Hepatocyte (in vitro differentiated cells): Measurements from ENCODE around the gene TLR7. TPM values are rescaled to one million over a fixed set of nuclear protein-coding genes. Genes with fewer than 3 reads are reported as not detected.

Experiments
- DNase-seq: peaks from one replicate; pipeline ENCODE4 v3.0.0-alpha.2; 2016; ENCODE audit warnings: low spot score
- H2AFZ ChIP-seq: fragments of 200-600 bp; sonication (generic); 2 replicates; pipeline ENCODE4 v1.6.0; 2016; ENCODE audit warnings: antibody characterized with exemption, mild to moderate bottlenecking
- H3K27ac ChIP-seq: fragments of 200-600 bp; sonication (generic); 2 replicates; pipeline ENCODE4 v1.5.1; 2016; ENCODE audit warnings: mild to moderate bottlenecking
- H3K27me3 ChIP-seq: fragments of 200-600 bp; sonication (generic); 2 replicates; pipeline ENCODE4 v1.6.1; 2016
- H3K36me3 ChIP-seq: fragments of 200-600 bp; sonication (generic); replicated peaks from 2 replicates; pipeline ENCODE4 v1.5.1; 2016; ENCODE audit warnings: low read depth; ENCODE audit not compliant: insufficient read depth
- H3K4me1 ChIP-seq: fragments of 200-600 bp; sonication (generic); 2 replicates; pipeline ENCODE4 v1.5.1; 2016; ENCODE audit warnings: mild to moderate bottlenecking, moderate library complexity; ENCODE audit not compliant: insufficient read depth
- H3K4me2 ChIP-seq: fragments of 200-600 bp; sonication (generic); 2 replicates; pipeline ENCODE4 v1.6.0; 2016
- H3K4me3 ChIP-seq: fragments of 200-600 bp; sonication (generic); 2 replicates; pipeline ENCODE4 v1.5.1; 2016; ENCODE audit warnings: mild to moderate bottlenecking
- H3K79me2 ChIP-seq: fragments of 200-600 bp; sonication (generic); 2 replicates; pipeline ENCODE4 v1.6.0; 2017; ENCODE audit warnings: mild to moderate bottlenecking
- H3K9me2 ChIP-seq: fragments of 200-600 bp; sonication (generic); replicated peaks from 2 replicates; pipeline ENCODE4 v1.6.0; 2017; ENCODE audit warnings: mild to moderate bottlenecking; ENCODE audit not compliant: insufficient read depth
- H3K9me3 ChIP-seq: fragments of 200-600 bp; sonication (generic); 2 replicates; pipeline ENCODE4 v1.5.1; 2016; ENCODE audit warnings: low read depth, mild to moderate bottlenecking
- H4K20me1 ChIP-seq: fragments of 200-600 bp; sonication (generic); 2 replicates; pipeline ENCODE4 v1.6.0; 2016; ENCODE audit warnings: mild to moderate bottlenecking; ENCODE audit not compliant: insufficient read depth, poor library complexity, severe bottlenecking
- EZH2 ChIP-seq: fragments of 200-600 bp; sonication (generic); IDR thresholded peaks from 2 replicates; pipeline ENCODE4 v1.6.1; 2016; ENCODE audit warnings: antibody characterized with exemption, mild to moderate bottlenecking, borderline replicate concordance
- EZH2phosphoT487 ChIP-seq: fragments of 200-600 bp; sonication (generic); IDR thresholded peaks from one replicate; pipeline ENCODE4 v1.6.1; 2018; ENCODE audit warnings: antibody characterized with exemption, mild to moderate bottlenecking, low read depth, moderate library complexity; ENCODE audit not compliant: unreplicated experiment, severe bottlenecking
- WGBS: methylation state at CpG from one replicate; pipeline ENCODE4 v1.1.6; 2016; ENCODE audit warnings: low lambda C conversion rate; ENCODE audit errors: missing lambda C conversion rate; 5-methylcytosine and 5-hydroxymethylcytosine counted together
- polyA plus RNA-seq: library from polyadenylated mRNA; unstranded; fragments of >200 nt; fragmentation: Nextera tagmentation; extraction: Ambion mirVana; gene quantifications from 2 replicates; pipeline ENCODE4 v1.2.1, GENCODE V29; 2016
- total RNA-seq: library from RNA; depleted of rRNA; stranded (reverse); fragments of >200 nt; gene quantifications from 2 replicates; pipeline ENCODE4 v1.2.3, GENCODE V29; 2014
- TF ChIP-seq, protein P1 (sequence below): fragments of 200-600 bp; sonication (generic); IDR thresholded peaks from 2 replicates; pipeline ENCODE4 v1.5.1; 2016; ENCODE audit warnings: antibody characterized with exemption, mild to moderate bottlenecking; ENCODE audit not compliant: poor library complexity

Gene TLR7
- total and polyA plus RNA-seq, 2 experiments from 2014 or later = 0.60 TPM; not detected in 1

DNA sequence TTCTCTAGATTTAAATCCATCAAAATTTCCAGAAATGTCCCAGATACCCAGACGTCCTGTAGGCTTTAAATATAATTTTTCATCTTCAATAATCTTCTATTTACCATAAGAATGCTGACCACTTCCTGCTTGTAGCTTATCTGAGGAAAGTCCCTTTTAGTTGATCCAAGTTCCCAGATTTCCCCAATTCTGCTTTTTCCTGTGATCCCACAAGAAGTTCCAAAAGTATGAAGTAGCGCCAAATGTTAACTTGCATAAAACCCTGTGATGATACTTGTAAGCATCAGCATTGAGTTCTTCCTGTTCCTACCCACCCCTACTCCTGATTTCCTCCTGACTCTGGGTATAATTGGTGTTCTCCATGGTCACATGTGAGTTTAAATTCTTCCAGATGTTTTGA, 29.0 kb downstream of the TLR7 start:
- H3K79me2 ChIP-seq = no peaks in the 10 kb centered on the region
- no peaks in the 10 kb centered on the region for H3K9me3 ChIP-seq
- H3K4me3 ChIP-seq = no peak overlapping the region
- no peaks in the 10 kb centered on the region for H4K20me1 ChIP-seq
- no peak overlapping the region for H3K27ac ChIP-seq
- H3K27me3 ChIP-seq = no peaks in the 10 kb centered on the region
- no peak overlapping the region for H2AFZ ChIP-seq
- H3K36me3 ChIP-seq = no peaks in the 10 kb centered on the region
- WGBS = 72% methylated on average over 2 of the region's 2 CpGs
- DNase-seq = no peak
- TF ChIP-seq EZH2phosphoT487 = no peak
- no peak for TF ChIP-seq EZH2
- TF ChIP-seq, protein P1, sequence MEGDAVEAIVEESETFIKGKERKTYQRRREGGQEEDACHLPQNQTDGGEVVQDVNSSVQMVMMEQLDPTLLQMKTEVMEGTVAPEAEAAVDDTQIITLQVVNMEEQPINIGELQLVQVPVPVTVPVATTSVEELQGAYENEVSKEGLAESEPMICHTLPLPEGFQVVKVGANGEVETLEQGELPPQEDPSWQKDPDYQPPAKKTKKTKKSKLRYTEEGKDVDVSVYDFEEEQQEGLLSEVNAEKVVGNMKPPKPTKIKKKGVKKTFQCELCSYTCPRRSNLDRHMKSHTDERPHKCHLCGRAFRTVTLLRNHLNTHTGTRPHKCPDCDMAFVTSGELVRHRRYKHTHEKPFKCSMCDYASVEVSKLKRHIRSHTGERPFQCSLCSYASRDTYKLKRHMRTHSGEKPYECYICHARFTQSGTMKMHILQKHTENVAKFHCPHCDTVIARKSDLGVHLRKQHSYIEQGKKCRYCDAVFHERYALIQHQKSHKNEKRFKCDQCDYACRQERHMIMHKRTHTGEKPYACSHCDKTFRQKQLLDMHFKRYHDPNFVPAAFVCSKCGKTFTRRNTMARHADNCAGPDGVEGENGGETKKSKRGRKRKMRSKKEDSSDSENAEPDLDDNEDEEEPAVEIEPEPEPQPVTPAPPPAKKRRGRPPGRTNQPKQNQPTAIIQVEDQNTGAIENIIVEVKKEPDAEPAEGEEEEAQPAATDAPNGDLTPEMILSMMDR = no peak
- no peak overlapping the region for H3K4me2 ChIP-seq
- no peaks in the 10 kb centered on the region for H3K9me2 ChIP-seq
- H3K4me1 ChIP-seq = no peaks in the 10 kb centered on the region

DNA sequence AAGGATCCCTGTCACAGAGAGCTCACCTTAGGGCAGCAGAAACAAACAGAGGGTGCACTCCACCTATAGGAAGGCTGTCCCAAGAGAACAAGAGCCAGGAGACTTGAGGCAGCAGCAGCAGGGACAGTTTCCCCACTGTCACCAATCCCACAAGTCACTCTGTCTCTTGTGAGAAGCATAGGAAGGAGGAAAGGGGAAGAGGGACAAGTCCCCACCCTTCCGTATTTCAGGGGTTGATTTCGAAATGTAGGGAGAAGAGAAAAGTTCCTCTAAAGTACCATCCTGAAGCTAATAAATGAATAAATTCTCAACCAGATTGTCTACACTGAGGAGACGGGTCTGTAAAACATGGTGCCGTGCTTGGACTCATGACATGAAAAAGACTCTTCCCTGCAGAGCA, 30.1 kb downstream of the TLR7 start:
- Histone ChIP-seq H3K79me2 (no peaks in the 10 kb centered on the region), H3K27me3 (no peaks in the 10 kb centered on the region), H4K20me1 (no peaks in the 10 kb centered on the region), H3K4me2 (no peak overlapping the region), H3K9me2 (no peaks in the 10 kb centered on the region), H3K4me1 (no peaks in the 10 kb centered on the region), H3K36me3 (no peaks in the 10 kb centered on the region), H3K27ac (no peak overlapping the region), H2AFZ (no peak overlapping the region), H3K4me3 (no peak overlapping the region), H3K9me3 (no peaks in the 10 kb centered on the region)
- no peak for DNase-seq
- 88% methylated on average over 4 of the region's 4 CpGs for WGBS
- TF ChIP-seq EZH2 (no peak), EZH2phosphoT487 (no peak)

DNA sequence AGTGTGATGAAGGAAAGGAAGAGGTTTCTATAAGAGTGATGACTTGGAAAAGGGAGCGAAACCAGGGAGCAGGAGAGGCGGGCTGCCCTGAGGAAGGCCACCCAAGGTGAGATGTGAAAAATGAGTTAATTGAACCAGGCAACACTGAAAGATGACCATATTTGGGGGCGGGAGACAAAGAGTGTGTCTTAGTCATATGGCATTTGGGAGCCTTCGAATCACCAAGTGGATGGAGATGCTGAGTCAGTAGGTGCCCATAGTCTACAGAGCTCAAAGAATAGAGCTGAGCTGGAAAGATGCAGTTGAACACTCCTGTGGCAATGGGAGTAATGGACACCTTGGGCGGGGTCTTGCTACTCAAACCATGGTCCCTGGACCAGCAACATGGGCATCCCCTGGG, 31.2 kb downstream of the TLR7 start:
- no peak for DNase-seq
- Histone ChIP-seq H3K4me1 (no peaks in the 10 kb centered on the region), H3K27ac (no peak overlapping the region), H3K4me2 (no peak overlapping the region), H3K79me2 (no peaks in the 10 kb centered on the region), H3K9me3 (no peaks in the 10 kb centered on the region), H3K27me3 (no peaks in the 10 kb centered on the region), H3K9me2 (no peaks in the 10 kb centered on the region), H3K36me3 (no peaks in the 10 kb centered on the region), H3K4me3 (no peak overlapping the region), H4K20me1 (no peaks in the 10 kb centered on the region), H2AFZ (no peak overlapping the region)
- WGBS = 89% methylated on average over 5 of the region's 5 CpGs
- TF ChIP-seq EZH2 (no peak), EZH2phosphoT487 (no peak)
- TF ChIP-seq, protein P1 = no peak

DNA sequence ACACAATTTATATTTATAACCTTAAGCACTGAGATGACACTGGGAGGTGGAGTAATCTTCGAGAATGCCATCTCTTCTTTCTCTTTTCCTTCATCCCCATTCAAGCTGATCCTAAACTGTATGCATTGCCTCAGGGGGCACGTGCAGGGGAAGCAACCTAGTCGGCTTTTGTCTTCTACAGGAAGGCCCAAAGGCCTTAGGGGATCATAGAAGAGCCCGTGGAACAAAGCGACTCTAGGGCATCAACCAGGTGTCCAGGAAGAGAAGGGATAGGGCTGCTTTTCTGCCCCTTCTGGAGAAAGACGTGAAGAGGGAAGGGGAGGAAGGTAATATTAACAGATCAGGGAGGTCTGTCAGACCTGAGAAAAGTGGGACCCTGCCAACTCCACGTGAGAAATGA, 32.6 kb downstream of the TLR7 start:
- H3K4me2 ChIP-seq = no peak overlapping the region
- no peaks in the 10 kb centered on the region for H3K9me2 ChIP-seq
- no peaks in the 10 kb centered on the region for H3K4me1 ChIP-seq
- no peak overlapping the region for H2AFZ ChIP-seq
- DNase-seq = no peak
- H3K27ac ChIP-seq = no peak overlapping the region
- H3K79me2 ChIP-seq = no peaks in the 10 kb centered on the region
- no peaks in the 10 kb centered on the region for H3K36me3 ChIP-seq
- H3K4me3 ChIP-seq = no peak overlapping the region
- H3K9me3 ChIP-seq = no peaks in the 10 kb centered on the region
- TF ChIP-seq EZH2phosphoT487 (no peak), EZH2 (no peak)
- TF ChIP-seq, protein P1 = no peak
- WGBS = 56% methylated on average over 7 of the region's 7 CpGs
- no peaks in the 10 kb centered on the region for H4K20me1 ChIP-seq
- H3K27me3 ChIP-seq = no peaks in the 10 kb centered on the region
